ENCODE results near the gene TFAP2E.

The TFAP2E gene

GRCh38 chr1:35603468-35603867 lies 30.4 kb downstream of the TFAP2E start:
- ChIA-PET POLR2A (no interaction called here), CTCF (interaction anchor here (1.0 to 8.0 kb wide), 4 partner anchors 20 to 112 kb away, joined by 3 to 32 read pairs (median 5); no protein-coding TSS in a partner anchor)
- DNase-seq (ENCODE audit: extremely low spot score), result no peak
- TF ChIP-seq, protein P1, sequence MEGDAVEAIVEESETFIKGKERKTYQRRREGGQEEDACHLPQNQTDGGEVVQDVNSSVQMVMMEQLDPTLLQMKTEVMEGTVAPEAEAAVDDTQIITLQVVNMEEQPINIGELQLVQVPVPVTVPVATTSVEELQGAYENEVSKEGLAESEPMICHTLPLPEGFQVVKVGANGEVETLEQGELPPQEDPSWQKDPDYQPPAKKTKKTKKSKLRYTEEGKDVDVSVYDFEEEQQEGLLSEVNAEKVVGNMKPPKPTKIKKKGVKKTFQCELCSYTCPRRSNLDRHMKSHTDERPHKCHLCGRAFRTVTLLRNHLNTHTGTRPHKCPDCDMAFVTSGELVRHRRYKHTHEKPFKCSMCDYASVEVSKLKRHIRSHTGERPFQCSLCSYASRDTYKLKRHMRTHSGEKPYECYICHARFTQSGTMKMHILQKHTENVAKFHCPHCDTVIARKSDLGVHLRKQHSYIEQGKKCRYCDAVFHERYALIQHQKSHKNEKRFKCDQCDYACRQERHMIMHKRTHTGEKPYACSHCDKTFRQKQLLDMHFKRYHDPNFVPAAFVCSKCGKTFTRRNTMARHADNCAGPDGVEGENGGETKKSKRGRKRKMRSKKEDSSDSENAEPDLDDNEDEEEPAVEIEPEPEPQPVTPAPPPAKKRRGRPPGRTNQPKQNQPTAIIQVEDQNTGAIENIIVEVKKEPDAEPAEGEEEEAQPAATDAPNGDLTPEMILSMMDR (IDR thresholded peaks at IDR 0.05; ENCODE audit: control extremely low read depth, extremely low read depth, low read depth, missing control alignments), result no peak

- TF ChIP-seq, protein P1 (IDR thresholded peaks at IDR 0.05; ENCODE audit: control extremely low read depth, extremely low read depth, low read depth, missing control alignments), result no peak
- CTCF ChIA-PET, result interaction anchor here (1.0 to 8.0 kb wide), 4 partner anchors 20 to 111 kb away, joined by 3 to 32 read pairs (median 5); no protein-coding TSS in a partner anchor
- DNase-seq (ENCODE audit: extremely low spot score), result no peak
- POLR2A ChIA-PET, result no interaction called here
Measured at GRCh38 chr1:35603941-35604340, 30.8 kb downstream of the TFAP2E start.

GRCh38 chr1:35605071-35605866 lies 32.2 kb downstream of the TFAP2E start:
- TF ChIP-seq, protein P1 (IDR thresholded peaks at IDR 0.05; ENCODE audit: control extremely low read depth, extremely low read depth, low read depth, missing control alignments), result no peak
- POLR2A ChIA-PET, result no interaction called here
- no peak for DNase-seq (ENCODE audit: extremely low spot score)
- CTCF ChIA-PET, result interaction anchor here (1.0 to 8.0 kb wide), 8 partner anchors 11 to 154 kb away, joined by 3 to 32 read pairs (median 4); no protein-coding TSS in a partner anchor

DNA sequence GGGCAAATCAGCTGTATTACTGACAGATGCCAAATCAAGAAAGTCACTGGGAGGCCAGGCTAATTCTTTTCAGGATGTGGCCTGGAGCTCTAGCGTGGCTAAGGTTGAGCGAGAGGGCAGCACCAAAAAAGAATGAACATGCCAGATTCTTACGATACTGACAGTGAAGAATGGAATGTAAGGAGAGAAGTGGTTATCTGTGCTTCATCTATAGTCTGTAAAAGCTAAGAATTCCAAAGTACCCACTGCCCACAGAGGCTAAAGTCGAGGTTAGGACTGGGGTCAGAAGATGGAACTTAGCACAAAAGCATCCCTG lies 32.7 kb downstream of the TFAP2E start:
- DNase-seq (ENCODE audit: extremely low spot score), result no peak
- POLR2A ChIA-PET, result no interaction called here
- TF ChIP-seq, protein P1 (IDR thresholded peaks at IDR 0.05; ENCODE audit: control extremely low read depth, extremely low read depth, low read depth, missing control alignments), result no peak
- CTCF ChIA-PET, result interaction anchor here (1.2 to 8.0 kb wide), 5 partner anchors 21 to 155 kb away, joined by 3 to 32 read pairs (median 5); no protein-coding TSS in a partner anchor

DNA sequence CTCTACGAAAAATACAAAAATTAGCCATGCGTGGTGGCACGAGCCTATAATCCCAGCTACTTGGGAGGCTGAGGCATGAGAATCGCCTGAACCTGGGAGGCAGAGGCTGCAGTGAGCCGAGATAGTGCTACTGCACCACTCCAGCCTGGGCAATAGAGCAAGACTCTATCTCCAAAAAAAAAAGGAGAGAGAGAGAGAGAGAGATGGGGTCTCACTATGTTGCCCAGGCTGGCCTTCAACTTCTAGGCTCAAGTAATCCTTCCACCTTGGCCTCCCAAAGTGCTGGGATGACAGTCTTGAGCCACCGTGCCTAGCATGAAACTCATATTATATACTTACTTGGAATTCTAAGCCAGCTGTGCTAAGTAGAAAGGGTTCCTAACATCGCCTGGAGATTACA lies 38.5 kb downstream of the TFAP2E start:
- ChIA-PET CTCF (interaction anchor here (0.8 to 1.2 kb wide), 4 partner anchors 10 to 164 kb away, joined by 3 read pairs; no protein-coding TSS in a partner anchor), POLR2A (no interaction called here)
- no peak for DNase-seq (ENCODE audit: extremely low spot score)
- TF ChIP-seq, protein P1 (IDR thresholded peaks at IDR 0.05; ENCODE audit: control extremely low read depth, extremely low read depth, low read depth, missing control alignments), result no peak

DNA sequence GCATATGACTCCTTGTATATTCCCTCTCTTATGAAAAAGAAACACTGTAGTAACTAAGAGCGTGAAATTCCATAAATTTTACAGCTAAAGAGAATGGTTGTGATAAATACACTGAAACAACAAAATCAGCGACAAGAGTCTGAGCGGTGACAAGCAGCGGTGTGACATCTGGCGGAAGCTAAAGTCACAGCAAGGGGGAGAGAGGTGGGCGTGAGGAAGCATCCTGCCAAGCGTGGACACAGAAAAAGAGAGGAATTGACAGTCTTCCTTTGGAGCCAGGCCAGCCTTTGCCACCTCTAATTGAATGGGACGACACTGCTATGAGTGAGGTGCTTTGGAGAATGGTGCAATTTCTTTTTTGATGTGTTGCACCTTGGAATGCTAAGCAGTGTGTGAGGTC lies 42.3 kb downstream of the TFAP2E start:
- DNase-seq (ENCODE audit: extremely low spot score), result no peak
- CTCF ChIA-PET, result interaction anchor here (0.9 kb wide), 1 partner anchor 12 kb away, joined by 3 read pairs; no protein-coding TSS in a partner anchor
- TF ChIP-seq, protein P1 (IDR thresholded peaks at IDR 0.05; ENCODE audit: control extremely low read depth, extremely low read depth, low read depth, missing control alignments), result no peak
- POLR2A ChIA-PET, result no interaction called here

Data from GM10248 (cell line).